CD4-positive, alpha-beta memory T cell (primary cell): Measurements from ENCODE around the gene DRD3. TPM values are rescaled to one million over a fixed set of nuclear protein-coding genes. Genes with fewer than 3 reads are reported as not detected.
A peak's percentile ranks its signal among the peaks of the same experiment; 100 is the strongest.

Source experiments
- CTCF ChIA-PET: fragments of 350-600 bp; sonication (Branson Sonifier 250); formaldehyde crosslinking; loops from one replicate; lab custom pipeline; 2021; ENCODE audit warnings: inconsistent platforms; ENCODE audit not compliant: partially characterized antibody; lab: Charles Lee
- POLR2A ChIA-PET: fragments of 350-600 bp; sonication (Branson Sonifier 250); formaldehyde crosslinking; loops from one replicate; lab custom pipeline; 2021; ENCODE audit not compliant: partially characterized antibody; lab: Charles Lee
- DNase-seq, 5 donors: peaks; one replicate each; pipeline versions ENCODE4 v3.0.0 to v3.0.0-alpha.2; 2020 to 2022; ENCODE audit warnings: mixed read lengths in 1 of 5
- H3K27ac ChIP-seq: one replicate; pipeline ENCODE4 v1.7.0; 2013; ENCODE audit warnings: low read depth, low read length
- H3K27me3 ChIP-seq: 2 replicates; pipeline ENCODE4 v1.7.0; 2013; ENCODE audit warnings: mild to moderate bottlenecking, low read length, moderate library complexity; ENCODE audit not compliant: insufficient read depth
- H3K36me3 ChIP-seq: 2 replicates; pipeline ENCODE4 v1.7.0; 2013; ENCODE audit warnings: mild to moderate bottlenecking, low read length, moderate library complexity; ENCODE audit not compliant: insufficient read depth
- H3K4me1 ChIP-seq: 2 replicates; pipeline ENCODE4 v1.7.0; 2013; ENCODE audit warnings: mild to moderate bottlenecking, low read length, moderate library complexity; ENCODE audit not compliant: insufficient read depth
- H3K4me3 ChIP-seq, 2 donors: one replicate each; pipeline ENCODE4 v1.7.0; 2013; ENCODE audit warnings: low read length in 2 of 2, mild to moderate bottlenecking in 1 of 2
- H3K9me3 ChIP-seq, 2 donors: one replicate each; pipeline ENCODE4 v1.7.0; 2013; ENCODE audit warnings: low read length in 2 of 2, control low read depth in 1 of 2; ENCODE audit not compliant: control insufficient read depth in 1 of 2
- H3K27ac Mint-ChIP-seq, 7 donors: one replicate each; pipeline ENCODE4 v1.8.0; 2020 to 2021; ENCODE audit warnings: mixed read lengths in 7 of 7, mild to moderate bottlenecking in 6 of 7, inconsistent platforms in 3 of 7, moderate library complexity in 3 of 7
- H3K27me3 Mint-ChIP-seq, 2 donors: one replicate each; pipeline ENCODE4 v1.8.0; 2020 to 2021; ENCODE audit warnings: mixed read lengths in 2 of 2
- H3K36me3 Mint-ChIP-seq, 2 donors: one replicate each; pipeline ENCODE4 v1.8.0; 2020 to 2021; ENCODE audit warnings: mixed read lengths in 2 of 2, inconsistent platforms in 1 of 2, mild to moderate bottlenecking in 1 of 2
- H3K4me1 Mint-ChIP-seq, 4 donors: one replicate each; pipeline ENCODE4 v1.8.0; 2020 to 2021; ENCODE audit warnings: mixed read lengths in 4 of 4, mild to moderate bottlenecking in 1 of 4
- H3K4me3 Mint-ChIP-seq, 8 donors: one replicate each; pipeline ENCODE4 v1.8.0; 2020 to 2021; ENCODE audit warnings: mixed read lengths in 8 of 8, mild to moderate bottlenecking in 7 of 8, moderate library complexity in 6 of 8, inconsistent platforms in 3 of 8
- H3K9me3 Mint-ChIP-seq, 8 donors: one replicate each; pipeline ENCODE4 v1.8.0; 2020 to 2021; ENCODE audit warnings: mixed read lengths in 8 of 8, mild to moderate bottlenecking in 5 of 8, inconsistent platforms in 3 of 8, moderate library complexity in 1 of 8
- intact Hi-C: fragments of 100-400 bp; cut with micrococcal nuclease; formaldehyde crosslinking; loops from one replicate; pipeline ENCODE4 v1.15.1; 2023
- polyA plus RNA-seq, 2 donors: library from polyadenylated mRNA; unstranded; fragments of 300-500 nt; fragmentation: Illumina TruSeq; gene quantifications; one replicate each; pipeline ENCODE4 v1.2.3, GENCODE V29; 2021
- total RNA-seq, 2 experiments: library from RNA; stranded (reverse); gene quantifications; one replicate each; pipeline ENCODE4 v1.2.3, GENCODE V29; 2021

Gene DRD3
- total and polyA plus RNA-seq, 4 experiments from 2014 or later = 0.28 to 0.35 TPM; not detected in 2

DNA sequence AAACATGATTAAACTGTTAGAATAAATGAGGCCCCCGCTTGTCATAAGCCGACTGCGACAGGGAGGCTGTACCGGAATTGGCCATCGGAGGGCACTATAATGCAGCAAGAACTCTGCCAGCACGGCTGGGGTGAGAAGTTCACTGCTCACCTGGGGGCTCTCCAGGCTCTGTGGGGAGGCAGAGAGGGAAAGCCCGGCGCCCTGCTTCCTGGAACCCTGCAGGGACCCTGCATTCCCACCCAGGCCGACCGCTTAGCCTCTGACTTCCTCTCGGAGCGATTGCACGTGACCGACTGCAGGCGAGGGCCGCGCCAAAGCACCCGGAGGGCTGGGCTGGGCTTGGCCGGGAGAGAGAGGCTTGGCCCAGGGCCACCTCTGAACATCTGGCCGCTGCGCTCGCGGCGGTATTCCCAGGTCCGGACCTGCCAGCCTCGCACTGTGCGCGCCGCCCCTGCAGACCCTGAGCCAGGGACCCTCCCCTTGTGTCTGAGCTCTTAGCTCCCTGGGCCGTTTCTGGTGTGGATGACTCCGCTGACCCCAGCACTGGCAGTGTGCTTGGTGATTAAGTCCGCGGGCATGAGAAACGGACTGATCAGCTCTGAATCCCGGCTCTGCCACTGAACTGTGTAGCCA, 26.2 kb downstream of the DRD3 start:
- peak; percentile 76 to 81 (median 78) for DNase-seq
- H3K4me3 ChIP-seq = peak overlapping the region in 1 of 2 donors; percentile 34
- H3K27ac Mint-ChIP-seq = peak overlapping the region in 6 of 7 donors; percentile 4 to 79 (median 46)

DNA sequence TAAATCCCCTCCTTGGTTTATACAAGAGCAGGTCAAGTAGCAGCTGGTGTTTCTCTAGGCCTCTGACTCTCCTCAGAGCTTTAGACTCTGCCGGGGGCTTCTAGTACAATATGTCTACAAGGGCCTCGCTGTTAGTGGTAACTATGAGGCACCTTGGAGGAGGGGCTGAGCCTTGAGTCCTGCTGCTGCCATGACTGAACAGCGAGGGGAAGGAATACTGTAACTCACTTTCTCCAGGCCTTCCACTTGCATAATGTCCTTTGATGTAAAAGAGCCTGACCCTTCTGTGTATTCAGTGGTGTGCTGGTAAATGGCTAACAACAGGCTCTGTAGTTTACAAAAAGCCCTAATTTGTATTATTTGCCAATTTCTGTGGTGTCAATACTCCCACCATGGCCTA, 27.8 kb downstream of the DRD3 start:
- Mint-ChIP-seq H3K27me3 (no peaks in the 10 kb centered on the region), H3K27ac (no peak overlapping the region), H3K4me1 (peaks cover 0 to 5% (median 5%) of the 10 kb centered on the region in 4 donors), H3K36me3 (no peaks in the 10 kb centered on the region), H3K4me3 (no peak overlapping the region), H3K9me3 (no peaks in the 10 kb centered on the region)
- DNase-seq = no peak
- Histone ChIP-seq H3K36me3 (no peaks in the 10 kb centered on the region), H3K27ac (no peak overlapping the region), H3K27me3 (no peaks in the 10 kb centered on the region), H3K4me1 (peaks cover 6% of the 10 kb centered on the region), H3K4me3 (no peak overlapping the region), H3K9me3 (no peaks in the 10 kb centered on the region)
- POLR2A ChIA-PET = no interaction called here
- intact Hi-C loops = loop anchor here (5.0 kb wide), 1 partner anchor 1016 kb away; no protein-coding TSS in a partner anchor
- CTCF ChIA-PET = interaction anchor here (1.0 to 7.3 kb wide), 11 partner anchors 10 to 269 kb away, joined by 3 to 136 read pairs (median 12); partner anchors contain the start of gene TIGIT

More for the DNA sequence above, 26.2 kb downstream of the DRD3 start:
- Mint-ChIP-seq H3K9me3 (no peaks in the 10 kb centered on the region), H3K4me3 (peak overlapping the region; percentile 58 to 76 (median 68)), H3K36me3 (no peaks in the 10 kb centered on the region), H3K4me1 (peaks cover 0 to 6% (median 5%) of the 10 kb centered on the region in 4 donors), H3K27me3 (no peaks in the 10 kb centered on the region)
- ChIA-PET POLR2A (interaction anchor here (1.0 to 1.3 kb wide), 3 partner anchors 61 to 181 kb away, joined by 3 to 4 read pairs (median 4); no protein-coding TSS in a partner anchor), CTCF (interaction anchor here (0.7 to 7.3 kb wide), 23 partner anchors 10 to 458 kb away, joined by 3 to 136 read pairs (median 5); partner anchors contain the start of gene TIGIT)
- peaks cover 6% of the 10 kb centered on the region for H3K4me1 ChIP-seq
- H3K27ac ChIP-seq = no peak overlapping the region
- H3K27me3 ChIP-seq = no peaks in the 10 kb centered on the region
- intact Hi-C loops = loop anchor here (1.0 to 5.0 kb wide), 9 partner anchors 61 to 1015 kb away; no protein-coding TSS in a partner anchor
- H3K36me3 ChIP-seq = no peaks in the 10 kb centered on the region
- no peaks in the 10 kb centered on the region for H3K9me3 ChIP-seq

DNA sequence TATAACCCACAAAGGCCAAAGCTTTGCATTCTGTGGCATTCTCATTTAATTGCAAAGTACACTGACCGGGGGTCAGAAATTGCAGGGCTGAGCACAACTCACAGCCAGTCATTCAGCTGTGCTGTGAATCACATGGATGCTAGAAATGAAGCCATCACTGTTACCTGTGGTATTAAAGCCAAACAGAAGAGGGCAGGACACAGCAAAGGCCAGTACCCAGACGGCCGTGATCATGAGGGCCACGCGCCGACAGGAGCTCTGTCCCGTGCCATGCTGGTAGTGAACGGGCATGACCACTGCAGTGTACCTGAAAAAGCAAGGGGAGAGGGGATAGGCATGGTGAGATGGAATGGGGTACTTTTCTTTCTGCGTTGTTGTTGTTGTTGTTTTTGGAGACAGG, 31.6 kb downstream of the DRD3 start:
- CTCF ChIA-PET = interaction anchor here (0.9 to 7.3 kb wide), 2 partner anchors 238 to 273 kb away, joined by 3 to 136 read pairs; no protein-coding TSS in a partner anchor
- no peaks in the 10 kb centered on the region for H3K9me3 Mint-ChIP-seq

DNA sequence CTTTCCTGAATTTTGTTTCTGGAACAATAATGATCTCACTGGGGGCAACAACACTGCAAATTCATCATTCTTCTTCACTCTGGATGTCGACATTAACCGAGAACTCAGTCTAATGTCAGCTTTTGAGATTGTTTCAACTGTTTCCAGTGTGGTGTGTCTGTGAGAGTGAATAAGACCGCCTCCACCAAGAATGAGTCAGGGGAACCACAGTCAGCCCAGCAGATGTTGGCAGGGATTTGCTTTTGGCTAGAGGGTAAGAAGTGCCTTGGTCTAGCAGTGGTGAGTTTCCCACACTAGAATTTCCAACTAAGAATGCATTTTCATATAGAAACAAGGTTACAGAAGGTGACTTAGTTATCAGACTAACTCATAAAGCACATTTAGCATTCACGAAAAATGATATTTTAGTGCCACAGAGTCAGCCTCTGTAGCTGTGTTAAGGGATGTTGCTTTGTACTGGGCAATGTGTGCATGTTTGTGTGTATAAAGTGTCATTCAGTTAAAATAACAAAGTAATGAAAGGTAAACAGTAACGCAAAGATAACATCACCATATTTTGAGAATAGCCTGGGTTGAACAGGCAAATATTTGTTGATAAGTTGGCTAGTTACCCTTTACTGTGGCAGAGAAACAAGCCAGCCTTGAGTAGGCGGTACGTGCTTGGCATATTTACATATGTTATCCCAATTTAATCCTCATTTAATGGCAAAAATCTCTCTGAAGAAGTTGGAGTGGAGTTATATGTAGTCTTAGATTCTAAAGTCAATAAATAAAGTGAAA, 33.8 kb downstream of the DRD3 start:
- DNase-seq = no peak
- no peaks in the 10 kb centered on the region for H3K36me3 Mint-ChIP-seq

More for the DNA sequence above, 31.6 kb downstream of the DRD3 start:
- intact Hi-C loops = no loop called here
- POLR2A ChIA-PET = no interaction called here
- no peak overlapping the region for H3K27ac ChIP-seq
- H3K4me3 Mint-ChIP-seq = no peak overlapping the region
- no peaks in the 10 kb centered on the region for H3K9me3 ChIP-seq
- DNase-seq = no peak
- H3K4me3 ChIP-seq = no peak overlapping the region
- H3K4me1 ChIP-seq = no peaks in the 10 kb centered on the region
- H3K27me3 Mint-ChIP-seq = no peaks in the 10 kb centered on the region
- H3K27me3 ChIP-seq = no peaks in the 10 kb centered on the region
- no peak overlapping the region for H3K27ac Mint-ChIP-seq
- H3K36me3 Mint-ChIP-seq = no peaks in the 10 kb centered on the region
- H3K36me3 ChIP-seq = no peaks in the 10 kb centered on the region
- no peaks in the 10 kb centered on the region for H3K4me1 Mint-ChIP-seq

DNA sequence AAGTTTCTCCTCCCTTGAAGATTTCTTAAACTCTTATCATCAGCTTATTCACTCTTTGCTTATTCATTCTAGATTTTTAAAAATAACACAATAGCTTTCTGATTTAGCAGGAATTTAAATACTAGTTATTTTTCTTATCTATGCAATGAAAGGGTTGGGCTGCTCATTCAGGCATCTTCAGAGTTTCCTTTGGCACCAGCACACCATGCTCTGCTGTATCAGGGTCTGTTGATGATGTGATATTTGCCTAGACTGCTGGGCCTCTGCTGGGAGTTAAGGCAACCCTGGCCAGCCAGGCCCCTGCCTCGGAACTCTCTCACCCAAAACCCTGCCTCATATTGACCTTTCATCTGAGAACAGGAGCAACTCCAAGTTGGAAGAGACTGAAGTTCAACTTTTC, 35.0 kb downstream of the DRD3 start:
- H3K27ac Mint-ChIP-seq = no peak overlapping the region
- CTCF ChIA-PET = interaction anchor here (0.7 to 1.6 kb wide), 4 partner anchors 70 to 276 kb away, joined by 3 to 7 read pairs (median 4); no protein-coding TSS in a partner anchor
- Histone ChIP-seq H3K36me3 (no peaks in the 10 kb centered on the region), H3K9me3 (no peaks in the 10 kb centered on the region), H3K27me3 (no peaks in the 10 kb centered on the region), H3K27ac (no peak overlapping the region), H3K4me3 (no peak overlapping the region), H3K4me1 (no peaks in the 10 kb centered on the region)
- DNase-seq = no peak
- H3K4me1 Mint-ChIP-seq = no peaks in the 10 kb centered on the region
- intact Hi-C loops = no loop called here
- POLR2A ChIA-PET = no interaction called here
- H3K9me3 Mint-ChIP-seq = no peaks in the 10 kb centered on the region
- H3K27me3 Mint-ChIP-seq = peaks cover 0 to 6% of the 10 kb centered on the region in 2 donors
- no peak overlapping the region for H3K4me3 Mint-ChIP-seq
- no peaks in the 10 kb centered on the region for H3K36me3 Mint-ChIP-seq

More for the DNA sequence above, 33.8 kb downstream of the DRD3 start:
- POLR2A ChIA-PET = no interaction called here
- H3K4me1 Mint-ChIP-seq = no peaks in the 10 kb centered on the region
- no peak overlapping the region for H3K4me3 ChIP-seq
- no peak overlapping the region for H3K27ac ChIP-seq
- intact Hi-C loops = no loop called here
- no peaks in the 10 kb centered on the region for H3K27me3 Mint-ChIP-seq
- no peaks in the 10 kb centered on the region for H3K9me3 Mint-ChIP-seq
- H3K27me3 ChIP-seq = no peaks in the 10 kb centered on the region
- CTCF ChIA-PET = interaction anchor here (1.6 kb wide), 1 partner anchor 146 kb away, joined by 7 read pairs; no protein-coding TSS in a partner anchor
- no peaks in the 10 kb centered on the region for H3K9me3 ChIP-seq
- no peaks in the 10 kb centered on the region for H3K4me1 ChIP-seq
- H3K27ac Mint-ChIP-seq = no peak overlapping the region
- H3K36me3 ChIP-seq = no peaks in the 10 kb centered on the region
- H3K4me3 Mint-ChIP-seq = no peak overlapping the region

DNA sequence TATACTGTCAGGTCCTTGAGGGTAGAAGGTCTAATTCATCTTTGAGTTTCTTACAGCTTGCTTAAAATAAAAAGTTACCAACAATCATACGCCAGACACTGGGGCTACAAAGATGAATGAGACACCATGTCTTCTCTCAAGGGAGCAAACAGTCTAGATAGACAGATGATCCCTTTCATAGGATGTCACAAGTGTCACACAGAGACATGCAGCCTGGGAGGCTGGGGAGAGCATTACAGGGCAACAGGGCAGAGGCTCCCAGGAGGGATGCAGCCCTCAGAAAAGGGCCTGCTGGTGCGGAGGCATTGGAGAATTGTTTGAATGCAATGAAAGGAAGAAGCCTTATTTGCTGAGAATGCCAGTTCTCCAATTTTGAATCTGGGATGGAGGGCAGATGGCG, 39.0 kb downstream of the DRD3 start:
- ChIA-PET POLR2A (no interaction called here), CTCF (interaction anchor here (1.8 kb wide), 1 partner anchor 13 kb away, joined by 5 read pairs; no protein-coding TSS in a partner anchor)
- no peak overlapping the region for H3K4me3 ChIP-seq
- Mint-ChIP-seq H3K36me3 (no peaks in the 10 kb centered on the region), H3K4me1 (no peaks in the 10 kb centered on the region), H3K27ac (no peak overlapping the region), H3K4me3 (no peak overlapping the region), H3K9me3 (peaks cover 0 to 4% (median 3%) of the 10 kb centered on the region in 8 donors), H3K27me3 (peaks cover 0 to 6% of the 10 kb centered on the region in 2 donors)
- intact Hi-C loops = no loop called here
- no peaks in the 10 kb centered on the region for H3K4me1 ChIP-seq
- no peak overlapping the region for H3K27ac ChIP-seq
- no peaks in the 10 kb centered on the region for H3K27me3 ChIP-seq
- DNase-seq = no peak
- H3K36me3 ChIP-seq = no peaks in the 10 kb centered on the region
- H3K9me3 ChIP-seq = no peaks in the 10 kb centered on the region

DNA sequence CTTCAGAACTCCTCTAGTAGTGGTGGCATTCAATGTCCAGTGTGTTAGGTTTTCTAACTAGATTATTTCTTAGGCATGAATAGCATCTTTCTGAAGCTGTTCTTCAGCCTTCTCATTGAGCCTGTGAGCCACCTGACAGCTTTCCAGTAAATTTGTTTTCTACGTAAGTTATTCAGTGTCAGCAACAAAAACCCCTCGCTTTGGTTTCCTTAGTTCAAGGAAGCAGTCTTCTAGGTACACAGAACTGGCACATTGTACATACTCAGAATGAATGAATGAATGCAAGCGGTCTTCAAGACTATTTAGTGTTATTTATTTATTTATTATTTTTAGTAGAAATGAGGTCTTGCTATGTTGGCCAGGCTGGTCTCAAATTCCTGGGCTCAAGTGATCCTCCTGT, 44.9 kb downstream of the DRD3 start:
- Histone ChIP-seq H3K4me3 (no peak overlapping the region), H3K4me1 (no peaks in the 10 kb centered on the region), H3K27me3 (no peaks in the 10 kb centered on the region), H3K9me3 (no peaks in the 10 kb centered on the region), H3K36me3 (no peaks in the 10 kb centered on the region), H3K27ac (no peak overlapping the region)
- intact Hi-C loops = no loop called here
- no peak overlapping the region for H3K27ac Mint-ChIP-seq
- no peaks in the 10 kb centered on the region for H3K4me1 Mint-ChIP-seq
- no peak overlapping the region for H3K4me3 Mint-ChIP-seq
- no peaks in the 10 kb centered on the region for H3K36me3 Mint-ChIP-seq
- no peaks in the 10 kb centered on the region for H3K27me3 Mint-ChIP-seq
- H3K9me3 Mint-ChIP-seq = peaks cover 0 to 5% (median 3%) of the 10 kb centered on the region in 8 donors
- CTCF ChIA-PET = no interaction called here
- POLR2A ChIA-PET = no interaction called here
- DNase-seq = no peak
